ENCODE results near the gene LYPD6B. TPM values are rescaled to one million over a fixed set of nuclear protein-coding genes. Genes with fewer than 3 reads are reported as not detected.

LYPD6B gene
- total and polyA plus RNA-seq, 10 of the 15 experiments (the other 5 are each of a cell fraction or from before 2014, with no cell fraction given): 1.0 to 6.6 (median 4.0) TPM

DNA sequence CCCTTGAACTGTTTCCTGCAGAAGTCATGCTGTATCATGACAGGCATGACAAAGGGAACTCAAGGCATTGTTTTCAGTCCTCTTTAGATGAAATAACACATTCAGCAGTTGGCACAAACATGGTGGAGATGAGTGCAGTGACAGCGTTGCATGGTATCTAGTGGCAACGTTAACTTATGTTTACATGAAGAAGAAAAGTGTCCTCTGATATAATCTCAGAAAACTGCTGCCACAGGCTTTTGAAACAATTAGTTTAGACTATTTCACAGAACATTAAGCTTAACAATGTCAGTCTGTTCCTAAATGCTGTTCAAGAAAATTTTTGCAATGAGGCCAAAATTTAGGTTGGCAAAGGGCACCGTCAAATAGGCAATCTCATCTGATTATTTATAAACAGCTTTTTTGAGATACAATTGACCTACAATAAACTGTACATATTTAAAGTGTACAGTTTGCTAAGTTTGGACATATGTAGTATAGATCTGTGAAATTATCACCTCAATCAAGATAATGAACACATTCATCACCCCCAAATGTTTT, 64.7 kb downstream of the LYPD6B start:
- CTCF ChIA-PET: no interaction called here
- Histone ChIP-seq H3K9me3 (replicated peaks; ENCODE audit: control insufficient read depth, insufficient read depth, low read length) (no peaks in the 10 kb centered on the region; the same call in 2 of the 3 replicates), H3K9ac (ENCODE audit: control insufficient read depth, insufficient read depth, low read length) (no peak overlapping the region), H3K36me3 (ENCODE audit: control insufficient read depth in 2 of 2, insufficient read depth in 2 of 2, low read length in 1 of 2) (no peaks in the 10 kb centered on the region), H3K4me3 (no peak overlapping the region), H4K20me1 (ENCODE audit: control insufficient read depth, insufficient read depth) (no peaks in the 10 kb centered on the region), H2AFZ (ENCODE audit: control insufficient read depth, low read depth, low read length) (no peak overlapping the region), H3K4me2 (ENCODE audit: control insufficient read depth, insufficient read depth) (no peak overlapping the region), H3K79me2 (ENCODE audit: control insufficient read depth, insufficient read depth, low read length) (no peaks in the 10 kb centered on the region), H3K27ac (ENCODE audit: control insufficient read depth, insufficient read depth) (no peak overlapping the region), H3K4me1 (ENCODE audit: control insufficient read depth, insufficient read depth, low read length) (no peaks in the 10 kb centered on the region), H3K27me3 (replicated peaks in 1 of 2; ENCODE audit: control insufficient read depth in 2 of 2, insufficient read depth in 2 of 2, low read length in 1 of 2) (no peaks in the 10 kb centered on the region)
- no TSS peak for BruUV-seq (replicated peaks)
- POLR2A ChIA-PET: no interaction called here
- intact Hi-C loops (cut with micrococcal nuclease; ENCODE audit: unreplicated experiment) (no loop called here), in situ Hi-C loops (cut with MboI) (no loop called here)
- FAIRE-seq (no peak), DNase-seq (ENCODE audit: low read depth, low spot score) (no peak), ATAC-seq (no peak)
- TF ChIP-seq, protein P1, sequence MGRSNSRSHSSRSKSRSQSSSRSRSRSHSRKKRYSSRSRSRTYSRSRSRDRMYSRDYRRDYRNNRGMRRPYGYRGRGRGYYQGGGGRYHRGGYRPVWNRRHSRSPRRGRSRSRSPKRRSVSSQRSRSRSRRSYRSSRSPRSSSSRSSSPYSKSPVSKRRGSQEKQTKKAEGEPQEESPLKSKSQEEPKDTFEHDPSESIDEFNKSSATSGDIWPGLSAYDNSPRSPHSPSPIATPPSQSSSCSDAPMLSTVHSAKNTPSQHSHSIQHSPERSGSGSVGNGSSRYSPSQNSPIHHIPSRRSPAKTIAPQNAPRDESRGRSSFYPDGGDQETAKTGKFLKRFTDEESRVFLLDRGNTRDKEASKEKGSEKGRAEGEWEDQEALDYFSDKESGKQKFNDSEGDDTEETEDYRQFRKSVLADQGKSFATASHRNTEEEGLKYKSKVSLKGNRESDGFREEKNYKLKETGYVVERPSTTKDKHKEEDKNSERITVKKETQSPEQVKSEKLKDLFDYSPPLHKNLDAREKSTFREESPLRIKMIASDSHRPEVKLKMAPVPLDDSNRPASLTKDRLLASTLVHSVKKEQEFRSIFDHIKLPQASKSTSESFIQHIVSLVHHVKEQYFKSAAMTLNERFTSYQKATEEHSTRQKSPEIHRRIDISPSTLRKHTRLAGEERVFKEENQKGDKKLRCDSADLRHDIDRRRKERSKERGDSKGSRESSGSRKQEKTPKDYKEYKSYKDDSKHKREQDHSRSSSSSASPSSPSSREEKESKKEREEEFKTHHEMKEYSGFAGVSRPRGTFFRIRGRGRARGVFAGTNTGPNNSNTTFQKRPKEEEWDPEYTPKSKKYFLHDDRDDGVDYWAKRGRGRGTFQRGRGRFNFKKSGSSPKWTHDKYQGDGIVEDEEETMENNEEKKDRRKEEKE (IDR thresholded peaks at IDR 0.05): no peak
- no peak for TF ChIP-seq POLR2A (IDR thresholded peaks at IDR 0.05; ENCODE audit: low read depth, low read length)
- TF ChIP-seq IKZF1 (conservative IDR thresholded peaks at IDR 0.05): no peak
- no peak for TF ChIP-seq MXI1 (IDR thresholded peaks at IDR 0.05; ENCODE audit: low read depth, low read length)
- no peak for TF ChIP-seq BCL11A (IDR thresholded peaks at IDR 0.05; ENCODE audit: low read depth, low read length)
- TF ChIP-seq MTA3 (IDR thresholded peaks at IDR 0.05; ENCODE audit: borderline replicate concordance, low read length): no peak
- TF ChIP-seq SREBF2 (IDR thresholded peaks at IDR 0.05; ENCODE audit: low read length): no peak
- TF ChIP-seq SPI1 (IDR thresholded peaks at IDR 0.05; ENCODE audit: borderline replicate concordance, insufficient read depth, low read depth, low read length): no peak
- no peak for TF ChIP-seq SMARCA5 (IDR thresholded peaks at IDR 0.05)
- TF ChIP-seq RFX5 (IDR thresholded peaks at IDR 0.05; ENCODE audit: low read depth, low read length): no peak
- TF ChIP-seq, protein P2, sequence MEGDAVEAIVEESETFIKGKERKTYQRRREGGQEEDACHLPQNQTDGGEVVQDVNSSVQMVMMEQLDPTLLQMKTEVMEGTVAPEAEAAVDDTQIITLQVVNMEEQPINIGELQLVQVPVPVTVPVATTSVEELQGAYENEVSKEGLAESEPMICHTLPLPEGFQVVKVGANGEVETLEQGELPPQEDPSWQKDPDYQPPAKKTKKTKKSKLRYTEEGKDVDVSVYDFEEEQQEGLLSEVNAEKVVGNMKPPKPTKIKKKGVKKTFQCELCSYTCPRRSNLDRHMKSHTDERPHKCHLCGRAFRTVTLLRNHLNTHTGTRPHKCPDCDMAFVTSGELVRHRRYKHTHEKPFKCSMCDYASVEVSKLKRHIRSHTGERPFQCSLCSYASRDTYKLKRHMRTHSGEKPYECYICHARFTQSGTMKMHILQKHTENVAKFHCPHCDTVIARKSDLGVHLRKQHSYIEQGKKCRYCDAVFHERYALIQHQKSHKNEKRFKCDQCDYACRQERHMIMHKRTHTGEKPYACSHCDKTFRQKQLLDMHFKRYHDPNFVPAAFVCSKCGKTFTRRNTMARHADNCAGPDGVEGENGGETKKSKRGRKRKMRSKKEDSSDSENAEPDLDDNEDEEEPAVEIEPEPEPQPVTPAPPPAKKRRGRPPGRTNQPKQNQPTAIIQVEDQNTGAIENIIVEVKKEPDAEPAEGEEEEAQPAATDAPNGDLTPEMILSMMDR (IDR thresholded peaks at IDR 0.05 in 2 of 3, conservative IDR thresholded peaks at IDR 0.05 in 1 of 3; ENCODE audit: control insufficient read depth in 2 of 3, extremely low read depth in 1 of 3, insufficient read depth in 1 of 3, low read depth in 3 of 3, low read length in 3 of 3): no peak
- TF ChIP-seq, protein P3, sequence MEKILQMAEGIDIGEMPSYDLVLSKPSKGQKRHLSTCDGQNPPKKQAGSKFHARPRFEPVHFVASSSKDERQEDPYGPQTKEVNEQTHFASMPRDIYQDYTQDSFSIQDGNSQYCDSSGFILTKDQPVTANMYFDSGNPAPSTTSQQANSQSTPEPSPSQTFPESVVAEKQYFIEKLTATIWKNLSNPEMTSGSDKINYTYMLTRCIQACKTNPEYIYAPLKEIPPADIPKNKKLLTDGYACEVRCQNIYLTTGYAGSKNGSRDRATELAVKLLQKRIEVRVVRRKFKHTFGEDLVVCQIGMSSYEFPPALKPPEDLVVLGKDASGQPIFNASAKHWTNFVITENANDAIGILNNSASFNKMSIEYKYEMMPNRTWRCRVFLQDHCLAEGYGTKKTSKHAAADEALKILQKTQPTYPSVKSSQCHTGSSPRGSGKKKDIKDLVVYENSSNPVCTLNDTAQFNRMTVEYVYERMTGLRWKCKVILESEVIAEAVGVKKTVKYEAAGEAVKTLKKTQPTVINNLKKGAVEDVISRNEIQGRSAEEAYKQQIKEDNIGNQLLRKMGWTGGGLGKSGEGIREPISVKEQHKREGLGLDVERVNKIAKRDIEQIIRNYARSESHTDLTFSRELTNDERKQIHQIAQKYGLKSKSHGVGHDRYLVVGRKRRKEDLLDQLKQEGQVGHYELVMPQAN (conservative IDR thresholded peaks at IDR 0.05): no peak
- no peak for TF ChIP-seq STAT1 (conservative IDR thresholded peaks at IDR 0.05)
- TF ChIP-seq SMC3 (IDR thresholded peaks at IDR 0.05; ENCODE audit: borderline replicate concordance, low read length): no peak
- TF ChIP-seq, protein P4, sequence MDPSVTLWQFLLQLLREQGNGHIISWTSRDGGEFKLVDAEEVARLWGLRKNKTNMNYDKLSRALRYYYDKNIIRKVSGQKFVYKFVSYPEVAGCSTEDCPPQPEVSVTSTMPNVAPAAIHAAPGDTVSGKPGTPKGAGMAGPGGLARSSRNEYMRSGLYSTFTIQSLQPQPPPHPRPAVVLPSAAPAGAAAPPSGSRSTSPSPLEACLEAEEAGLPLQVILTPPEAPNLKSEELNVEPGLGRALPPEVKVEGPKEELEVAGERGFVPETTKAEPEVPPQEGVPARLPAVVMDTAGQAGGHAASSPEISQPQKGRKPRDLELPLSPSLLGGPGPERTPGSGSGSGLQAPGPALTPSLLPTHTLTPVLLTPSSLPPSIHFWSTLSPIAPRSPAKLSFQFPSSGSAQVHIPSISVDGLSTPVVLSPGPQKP (IDR thresholded peaks at IDR 0.05; ENCODE audit: low read depth, low read length): no peak
- no peak for TF ChIP-seq NBN (IDR thresholded peaks at IDR 0.05)
- TF ChIP-seq SIX5 (IDR thresholded peaks at IDR 0.05; ENCODE audit: low read depth, low read length, severe bottlenecking): no peak
- no peak for TF ChIP-seq KLF5 (IDR thresholded peaks at IDR 0.05; ENCODE audit: partially characterized antibody)
- TF ChIP-seq HDAC2 (IDR thresholded peaks at IDR 0.05): no peak
- TF ChIP-seq SIN3A (IDR thresholded peaks at IDR 0.05; ENCODE audit: low read depth, low read length): no peak
- SMC1A ChIA-PET (ENCODE audit: uncharacterized antibody, unreplicated experiment): no interaction called here
- RAD21 ChIA-PET (ENCODE audit: unreplicated experiment): no interaction called here
- WGBS (ENCODE audit: insufficient coverage, insufficient replicate concordance, low lambda C conversion rate, missing lambda C conversion rate): 98% methylated on average over 3 of the region's 3 CpGs
